GM12875 (cell line): Measurements from ENCODE around the gene RPTOR.

ENCODE experiments used
- H3K4me3 ChIP-seq: one replicate; pipeline ENCODE4 v1.5.1; 2011; ENCODE audit warnings: low read depth, low read length, control low read depth
- TF ChIP-seq, protein P1 (sequence below): IDR thresholded peaks from 2 replicates; pipeline ENCODE4 v1.5.1; 2011; ENCODE audit warnings: low read depth, mild to moderate bottlenecking, control low read depth, inconsistent platforms, low read length, moderate library complexity, borderline replicate concordance; ENCODE audit not compliant: insufficient read depth

Gene RPTOR

DNA sequence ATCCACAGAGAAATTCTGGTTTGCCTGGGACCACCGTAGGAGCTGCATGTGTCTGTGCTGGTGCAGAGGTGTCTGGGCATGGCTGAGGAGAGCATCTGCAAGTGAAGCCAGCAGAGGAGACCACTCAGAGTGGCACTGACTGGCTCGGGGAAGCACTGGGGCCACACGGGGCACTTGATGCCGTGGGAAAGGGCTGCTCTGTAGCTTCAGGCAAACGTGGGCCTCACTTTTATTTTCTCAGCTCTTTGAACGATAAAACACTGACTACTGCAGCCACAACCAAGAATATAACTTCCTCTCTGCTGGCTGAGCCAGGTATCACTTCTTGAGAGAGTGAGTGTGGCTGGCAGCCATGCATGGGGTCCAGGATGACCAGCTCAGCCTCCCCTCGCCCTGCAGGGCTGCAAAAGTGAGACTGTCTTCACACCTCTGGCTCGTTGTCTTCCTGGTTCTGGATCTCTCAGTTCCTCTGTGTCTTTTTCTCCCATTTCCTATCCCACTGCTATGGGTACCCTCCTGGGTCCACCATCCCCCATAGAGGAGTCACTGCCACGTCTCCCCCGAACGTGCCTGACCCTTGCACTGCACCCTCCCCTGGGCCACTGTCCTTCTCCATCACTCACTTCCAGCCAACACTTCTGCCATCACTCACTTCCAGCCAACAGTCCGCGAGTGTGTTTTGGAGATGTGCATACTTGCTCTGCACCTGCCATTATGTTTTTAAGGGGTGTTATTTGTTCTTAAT, 245.6 kb downstream of the RPTOR start:
- H3K4me3 ChIP-seq, result no peak overlapping the region
- TF ChIP-seq, protein P1, sequence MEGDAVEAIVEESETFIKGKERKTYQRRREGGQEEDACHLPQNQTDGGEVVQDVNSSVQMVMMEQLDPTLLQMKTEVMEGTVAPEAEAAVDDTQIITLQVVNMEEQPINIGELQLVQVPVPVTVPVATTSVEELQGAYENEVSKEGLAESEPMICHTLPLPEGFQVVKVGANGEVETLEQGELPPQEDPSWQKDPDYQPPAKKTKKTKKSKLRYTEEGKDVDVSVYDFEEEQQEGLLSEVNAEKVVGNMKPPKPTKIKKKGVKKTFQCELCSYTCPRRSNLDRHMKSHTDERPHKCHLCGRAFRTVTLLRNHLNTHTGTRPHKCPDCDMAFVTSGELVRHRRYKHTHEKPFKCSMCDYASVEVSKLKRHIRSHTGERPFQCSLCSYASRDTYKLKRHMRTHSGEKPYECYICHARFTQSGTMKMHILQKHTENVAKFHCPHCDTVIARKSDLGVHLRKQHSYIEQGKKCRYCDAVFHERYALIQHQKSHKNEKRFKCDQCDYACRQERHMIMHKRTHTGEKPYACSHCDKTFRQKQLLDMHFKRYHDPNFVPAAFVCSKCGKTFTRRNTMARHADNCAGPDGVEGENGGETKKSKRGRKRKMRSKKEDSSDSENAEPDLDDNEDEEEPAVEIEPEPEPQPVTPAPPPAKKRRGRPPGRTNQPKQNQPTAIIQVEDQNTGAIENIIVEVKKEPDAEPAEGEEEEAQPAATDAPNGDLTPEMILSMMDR, result 0 out of 2 replicates have a peak, but pooled peaks have one; percentile 3

- no peak overlapping the region for H3K4me3 ChIP-seq
- TF ChIP-seq, protein P1, result no peak
Observed at GRCh38 chr17:80790981-80791742, 246.5 kb downstream of the RPTOR start.

- TF ChIP-seq, protein P1, result no peak
- no peak overlapping the region for H3K4me3 ChIP-seq
Observed at GRCh38 chr17:80791758-80792284, 247.2 kb downstream of the RPTOR start.

GRCh38 chr17:80792373-80792781, 247.7 kb downstream of the RPTOR start:
- TF ChIP-seq, protein P1, result no peak
- H3K4me3 ChIP-seq, result no peak overlapping the region

- TF ChIP-seq, protein P1, result no peak
- H3K4me3 ChIP-seq, result no peak overlapping the region
Observed at GRCh38 chr17:80793421-80793820, 248.8 kb downstream of the RPTOR start.

GRCh38 chr17:80793851-80794267, 249.2 kb downstream of the RPTOR start:
- TF ChIP-seq, protein P1, result no peak
- no peak overlapping the region for H3K4me3 ChIP-seq
